Ishikawa (cell line): Measurements from ENCODE around the gene ITFG1.

Source experiments
- CEBPB ChIP-seq: IDR thresholded peaks from 2 replicates; pipeline ENCODE4 v1.6.1; 2012
- EP300 ChIP-seq: IDR thresholded peaks from 2 replicates; pipeline ENCODE4 v1.6.1; 2012; ENCODE audit warnings: borderline replicate concordance
- MAX ChIP-seq: IDR thresholded peaks from 2 replicates; pipeline ENCODE4 v1.6.1; 2012
- REST ChIP-seq: IDR thresholded peaks from 2 replicates; pipeline ENCODE4 v1.6.1; 2012; ENCODE audit warnings: low read depth, mild to moderate bottlenecking
- YY1 ChIP-seq: IDR thresholded peaks from 2 replicates; pipeline ENCODE4 v1.6.1; 2012; ENCODE audit warnings: low read depth

- no peak for TF ChIP-seq EP300
- TF ChIP-seq MAX, result no peak
- TF ChIP-seq CEBPB, result no peak
- no peak for TF ChIP-seq REST
- no peak for TF ChIP-seq YY1
Observed at GRCh38 chr16:47141773-47142485, 318.9 kb downstream of the ITFG1 start.
